ENCODE results near the gene SYT12.

The SYT12 gene

GRCh38 chr11:67027483-67027930 lies 4.6 kb downstream of the SYT12 start:
- H3K27ac ChIP-seq (ENCODE audit: extremely low read depth, low read depth, low read length) = no peak overlapping the region
- H3K9me3 ChIP-seq (ENCODE audit: control insufficient read depth, insufficient read depth, low read depth, low read length) = no peaks in the 10 kb centered on the region
- no peaks in the 10 kb centered on the region for H3K36me3 ChIP-seq (ENCODE audit: control insufficient read depth in 2 of 2, insufficient read depth in 1 of 2, low read length in 2 of 2)
- peaks cover 4% of the 10 kb centered on the region for H3K4me1 ChIP-seq (ENCODE audit: control insufficient read depth, insufficient read depth, low read length)
- ChIA-PET CTCF (interaction anchor here (1.0 to 2.8 kb wide), 6 partner anchors 16 to 147 kb away, joined by 3 to 10 read pairs (median 3); no protein-coding TSS in a partner anchor), POLR2A (interaction anchor here (0.7 kb wide), 1 partner anchor 171 kb away, joined by 3 read pairs; no protein-coding TSS in a partner anchor)
- no peak overlapping the region for H3K4me3 ChIP-seq (ENCODE audit: low read depth, low read length)
- TF ChIP-seq, protein P1, sequence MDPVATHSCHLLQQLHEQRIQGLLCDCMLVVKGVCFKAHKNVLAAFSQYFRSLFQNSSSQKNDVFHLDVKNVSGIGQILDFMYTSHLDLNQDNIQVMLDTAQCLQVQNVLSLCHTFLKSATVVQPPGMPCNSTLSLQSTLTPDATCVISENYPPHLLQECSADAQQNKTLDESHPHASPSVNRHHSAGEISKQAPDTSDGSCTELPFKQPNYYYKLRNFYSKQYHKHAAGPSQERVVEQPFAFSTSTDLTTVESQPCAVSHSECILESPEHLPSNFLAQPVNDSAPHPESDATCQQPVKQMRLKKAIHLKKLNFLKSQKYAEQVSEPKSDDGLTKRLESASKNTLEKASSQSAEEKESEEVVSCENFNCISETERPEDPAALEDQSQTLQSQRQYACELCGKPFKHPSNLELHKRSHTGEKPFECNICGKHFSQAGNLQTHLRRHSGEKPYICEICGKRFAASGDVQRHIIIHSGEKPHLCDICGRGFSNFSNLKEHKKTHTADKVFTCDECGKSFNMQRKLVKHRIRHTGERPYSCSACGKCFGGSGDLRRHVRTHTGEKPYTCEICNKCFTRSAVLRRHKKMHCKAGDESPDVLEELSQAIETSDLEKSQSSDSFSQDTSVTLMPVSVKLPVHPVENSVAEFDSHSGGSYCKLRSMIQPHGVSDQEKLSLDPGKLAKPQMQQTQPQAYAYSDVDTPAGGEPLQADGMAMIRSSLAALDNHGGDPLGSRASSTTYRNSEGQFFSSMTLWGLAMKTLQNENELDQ (tag by site-specific recombination; IDR thresholded peaks at IDR 0.05; ENCODE audit: low read depth) = no peak
- TF ChIP-seq ZNF518A (tag by site-specific recombination; conservative IDR thresholded peaks at IDR 0.05; ENCODE audit: low read depth) = no peak
- no peak for TF ChIP-seq ZNF837 (tag by site-specific recombination; IDR thresholded peaks at IDR 0.05)
- TF ChIP-seq, protein P2, sequence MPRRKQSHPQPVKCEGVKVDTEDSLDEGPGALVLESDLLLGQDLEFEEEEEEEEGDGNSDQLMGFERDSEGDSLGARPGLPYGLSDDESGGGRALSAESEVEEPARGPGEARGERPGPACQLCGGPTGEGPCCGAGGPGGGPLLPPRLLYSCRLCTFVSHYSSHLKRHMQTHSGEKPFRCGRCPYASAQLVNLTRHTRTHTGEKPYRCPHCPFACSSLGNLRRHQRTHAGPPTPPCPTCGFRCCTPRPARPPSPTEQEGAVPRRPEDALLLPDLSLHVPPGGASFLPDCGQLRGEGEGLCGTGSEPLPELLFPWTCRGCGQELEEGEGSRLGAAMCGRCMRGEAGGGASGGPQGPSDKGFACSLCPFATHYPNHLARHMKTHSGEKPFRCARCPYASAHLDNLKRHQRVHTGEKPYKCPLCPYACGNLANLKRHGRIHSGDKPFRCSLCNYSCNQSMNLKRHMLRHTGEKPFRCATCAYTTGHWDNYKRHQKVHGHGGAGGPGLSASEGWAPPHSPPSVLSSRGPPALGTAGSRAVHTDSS (tag by site-specific recombination; IDR thresholded peaks at IDR 0.05) = no peak
- TF ChIP-seq ZNF174 (tag by site-specific recombination; IDR thresholded peaks at IDR 0.05) = no peak
- no peak for TF ChIP-seq ZNF600 (tag by site-specific recombination; IDR thresholded peaks at IDR 0.05)
- no peak for TF ChIP-seq ZNF121 (tag by site-specific recombination; IDR thresholded peaks at IDR 0.05)
- no peak for TF ChIP-seq ZBTB48 (tag by site-specific recombination; IDR thresholded peaks at IDR 0.05)
- TF ChIP-seq ZNF169 (tag by site-specific recombination; IDR thresholded peaks at IDR 0.05) = no peak
- no peak for TF ChIP-seq ZNF416 (tag by site-specific recombination; IDR thresholded peaks at IDR 0.05)
- TF ChIP-seq, protein P3, sequence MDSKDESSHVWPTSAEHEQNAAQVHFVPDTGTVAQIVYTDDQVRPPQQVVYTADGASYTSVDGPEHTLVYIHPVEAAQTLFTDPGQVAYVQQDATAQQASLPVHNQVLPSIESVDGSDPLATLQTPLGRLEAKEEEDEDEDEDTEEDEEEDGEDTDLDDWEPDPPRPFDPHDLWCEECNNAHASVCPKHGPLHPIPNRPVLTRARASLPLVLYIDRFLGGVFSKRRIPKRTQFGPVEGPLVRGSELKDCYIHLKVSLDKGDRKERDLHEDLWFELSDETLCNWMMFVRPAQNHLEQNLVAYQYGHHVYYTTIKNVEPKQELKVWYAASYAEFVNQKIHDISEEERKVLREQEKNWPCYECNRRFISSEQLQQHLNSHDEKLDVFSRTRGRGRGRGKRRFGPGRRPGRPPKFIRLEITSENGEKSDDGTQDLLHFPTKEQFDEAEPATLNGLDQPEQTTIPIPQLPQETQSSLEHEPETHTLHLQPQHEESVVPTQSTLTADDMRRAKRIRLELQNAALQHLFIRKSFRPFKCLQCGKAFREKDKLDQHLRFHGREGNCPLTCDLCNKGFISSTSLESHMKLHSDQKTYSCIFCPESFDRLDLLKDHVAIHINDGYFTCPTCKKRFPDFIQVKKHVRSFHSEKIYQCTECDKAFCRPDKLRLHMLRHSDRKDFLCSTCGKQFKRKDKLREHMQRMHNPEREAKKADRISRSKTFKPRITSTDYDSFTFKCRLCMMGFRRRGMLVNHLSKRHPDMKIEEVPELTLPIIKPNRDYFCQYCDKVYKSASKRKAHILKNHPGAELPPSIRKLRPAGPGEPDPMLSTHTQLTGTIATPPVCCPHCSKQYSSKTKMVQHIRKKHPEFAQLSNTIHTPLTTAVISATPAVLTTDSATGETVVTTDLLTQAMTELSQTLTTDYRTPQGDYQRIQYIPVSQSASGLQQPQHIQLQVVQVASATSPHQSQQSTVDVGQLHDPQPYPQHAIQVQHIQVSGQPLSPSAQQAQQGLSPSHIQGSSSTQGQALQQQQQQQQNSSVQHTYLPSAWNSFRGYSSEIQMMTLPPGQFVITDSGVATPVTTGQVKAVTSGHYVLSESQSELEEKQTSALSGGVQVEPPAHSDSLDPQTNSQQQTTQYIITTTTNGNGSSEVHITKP (tag by site-specific recombination; IDR thresholded peaks at IDR 0.05) = no peak
- TF ChIP-seq CTCF (tag by site-specific recombination; IDR thresholded peaks at IDR 0.05) = no peak
- TF ChIP-seq ZNF777 (tag by site-specific recombination; IDR thresholded peaks at IDR 0.05; ENCODE audit: borderline replicate concordance) = no peak
- no peak for TF ChIP-seq ZNF677 (tag by site-specific recombination; IDR thresholded peaks at IDR 0.05)
- no peak for TF ChIP-seq ZNF239 (tag by site-specific recombination; IDR thresholded peaks at IDR 0.05)
- TF ChIP-seq, protein P4, sequence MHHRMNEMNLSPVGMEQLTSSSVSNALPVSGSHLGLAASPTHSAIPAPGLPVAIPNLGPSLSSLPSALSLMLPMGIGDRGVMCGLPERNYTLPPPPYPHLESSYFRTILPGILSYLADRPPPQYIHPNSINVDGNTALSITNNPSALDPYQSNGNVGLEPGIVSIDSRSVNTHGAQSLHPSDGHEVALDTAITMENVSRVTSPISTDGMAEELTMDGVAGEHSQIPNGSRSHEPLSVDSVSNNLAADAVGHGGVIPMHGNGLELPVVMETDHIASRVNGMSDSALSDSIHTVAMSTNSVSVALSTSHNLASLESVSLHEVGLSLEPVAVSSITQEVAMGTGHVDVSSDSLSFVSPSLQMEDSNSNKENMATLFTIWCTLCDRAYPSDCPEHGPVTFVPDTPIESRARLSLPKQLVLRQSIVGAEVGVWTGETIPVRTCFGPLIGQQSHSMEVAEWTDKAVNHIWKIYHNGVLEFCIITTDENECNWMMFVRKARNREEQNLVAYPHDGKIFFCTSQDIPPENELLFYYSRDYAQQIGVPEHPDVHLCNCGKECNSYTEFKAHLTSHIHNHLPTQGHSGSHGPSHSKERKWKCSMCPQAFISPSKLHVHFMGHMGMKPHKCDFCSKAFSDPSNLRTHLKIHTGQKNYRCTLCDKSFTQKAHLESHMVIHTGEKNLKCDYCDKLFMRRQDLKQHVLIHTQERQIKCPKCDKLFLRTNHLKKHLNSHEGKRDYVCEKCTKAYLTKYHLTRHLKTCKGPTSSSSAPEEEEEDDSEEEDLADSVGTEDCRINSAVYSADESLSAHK (tag by site-specific recombination; IDR thresholded peaks at IDR 0.05) = no peak
- TF ChIP-seq ZNF747 (tag by site-specific recombination; IDR thresholded peaks at IDR 0.05) = no peak
